T-helper 1 cell treated with Interleukin-12 subunit alpha and Interleukin-12 subunit beta and Interleukin-4 antibody, amounts not matched to agents 30 ng/mL and 1 ng/mL, for 36 hours (primary cell): ENCODE measurements around the gene INHBA. TPM values are rescaled to one million over a fixed set of nuclear protein-coding genes. Genes with fewer than 3 reads are reported as not detected.

ENCODE experiments used
- intact Hi-C: fragments of 100-400 bp; cut with micrococcal nuclease; formaldehyde crosslinking; loops from one replicate; pipeline ENCODE4 v1.15.1; 2024
- total RNA-seq: library from RNA; stranded (reverse); gene quantifications from 2 replicates; pipeline ENCODE4 v1.2.3, GENCODE V29; 2022

Gene INHBA
- total RNA-seq, 1 donor from 2014 or later: 0.54 TPM

DNA sequence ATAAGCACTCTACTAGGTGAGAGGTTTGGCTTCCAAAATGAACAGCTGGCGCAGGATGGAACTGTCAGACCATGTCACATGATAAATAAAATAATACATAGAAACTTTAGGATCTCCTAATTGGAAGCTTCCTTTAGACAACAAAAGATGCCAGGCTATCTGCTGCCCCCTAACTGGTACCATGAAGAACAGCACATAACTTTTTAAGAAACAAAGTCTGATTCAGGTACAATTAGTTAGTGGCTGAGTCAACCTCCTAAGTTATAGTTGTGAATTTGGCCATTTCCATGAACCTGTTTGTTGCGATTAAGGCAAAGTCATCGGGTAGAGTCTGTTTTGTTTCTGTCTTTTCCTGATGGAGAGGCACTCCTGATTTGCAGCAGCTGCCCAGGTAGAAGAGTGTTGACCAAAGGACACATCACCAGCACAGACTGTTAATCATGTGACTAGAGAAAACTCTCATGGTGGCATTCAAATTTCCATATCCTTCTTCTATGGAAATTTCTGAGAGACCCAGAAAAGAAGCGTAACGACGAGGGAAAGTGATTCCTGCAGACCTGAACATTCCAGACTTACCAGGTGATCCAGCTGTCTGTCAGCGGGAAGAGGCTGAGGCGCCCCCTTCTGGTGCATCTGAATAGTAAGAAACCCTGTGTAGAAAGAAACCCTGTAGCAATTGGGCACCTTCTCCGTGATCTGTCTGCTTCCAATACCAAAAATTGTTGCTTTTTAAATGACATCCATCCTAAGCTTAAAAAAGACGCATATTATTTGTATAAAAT is 8.6 kb upstream of the INHBA start:
- intact Hi-C loops: no loop called here

GRCh38 chr7:41710838-41711237 is 7.9 kb upstream of the INHBA start:
- intact Hi-C loops: no loop called here

- intact Hi-C loops: loop anchor here (5.0 kb wide), 1 partner anchor 173 kb away; no protein-coding TSS in a partner anchor
Observed at GRCh38 chr7:41709621-41710020, 6.7 kb upstream of the INHBA start.

DNA sequence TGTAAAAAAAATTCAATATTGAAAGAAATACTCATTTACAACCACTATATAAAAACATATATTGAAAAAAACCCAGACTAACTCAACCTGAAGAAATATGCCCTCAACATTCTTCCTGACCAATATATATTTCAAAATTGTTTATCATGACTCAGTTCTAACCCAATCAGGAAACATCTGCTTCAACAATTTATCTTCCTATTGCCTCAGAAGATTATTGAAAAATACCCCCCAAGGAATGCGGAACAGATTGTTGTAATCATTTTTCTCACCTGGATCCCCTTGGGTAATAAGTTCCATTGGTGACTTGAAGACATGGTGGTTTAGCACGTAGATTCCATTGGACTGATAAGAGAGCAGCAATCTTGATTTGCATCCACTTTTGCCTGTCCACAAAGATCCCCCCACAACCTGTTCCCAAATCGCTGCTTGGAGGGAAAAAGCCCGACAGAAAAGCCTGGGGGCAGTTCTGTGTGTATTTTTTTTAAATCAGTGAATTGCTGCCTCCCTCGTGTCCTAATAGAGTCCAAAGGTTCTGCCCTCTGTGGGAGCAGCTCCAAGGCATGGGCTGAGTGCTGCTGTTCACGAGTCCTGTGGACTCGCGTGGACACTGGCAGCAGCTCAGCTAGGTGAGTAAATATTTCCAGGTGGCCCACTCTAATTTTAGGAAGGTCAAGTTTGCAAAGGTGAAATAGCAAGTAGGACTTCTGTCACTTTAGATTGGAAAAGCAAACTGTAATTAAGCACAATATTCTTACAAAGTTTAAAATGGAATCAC is 5.9 kb upstream of the INHBA start:
- intact Hi-C loops: loop anchor here (5.0 kb wide), 1 partner anchor 174 kb away; no protein-coding TSS in a partner anchor

GRCh38 chr7:41706228-41706930 is 3.5 kb upstream of the INHBA start:
- intact Hi-C loops: loop anchor here (5.0 kb wide), 1 partner anchor 176 kb away; no protein-coding TSS in a partner anchor

GRCh38 chr7:41705109-41705901 is 2.4 kb upstream of the INHBA start:
- intact Hi-C loops: loop anchor here (1.0 to 5.0 kb wide), 3 partner anchors 177 to 1473 kb away; no protein-coding TSS in a partner anchor

DNA sequence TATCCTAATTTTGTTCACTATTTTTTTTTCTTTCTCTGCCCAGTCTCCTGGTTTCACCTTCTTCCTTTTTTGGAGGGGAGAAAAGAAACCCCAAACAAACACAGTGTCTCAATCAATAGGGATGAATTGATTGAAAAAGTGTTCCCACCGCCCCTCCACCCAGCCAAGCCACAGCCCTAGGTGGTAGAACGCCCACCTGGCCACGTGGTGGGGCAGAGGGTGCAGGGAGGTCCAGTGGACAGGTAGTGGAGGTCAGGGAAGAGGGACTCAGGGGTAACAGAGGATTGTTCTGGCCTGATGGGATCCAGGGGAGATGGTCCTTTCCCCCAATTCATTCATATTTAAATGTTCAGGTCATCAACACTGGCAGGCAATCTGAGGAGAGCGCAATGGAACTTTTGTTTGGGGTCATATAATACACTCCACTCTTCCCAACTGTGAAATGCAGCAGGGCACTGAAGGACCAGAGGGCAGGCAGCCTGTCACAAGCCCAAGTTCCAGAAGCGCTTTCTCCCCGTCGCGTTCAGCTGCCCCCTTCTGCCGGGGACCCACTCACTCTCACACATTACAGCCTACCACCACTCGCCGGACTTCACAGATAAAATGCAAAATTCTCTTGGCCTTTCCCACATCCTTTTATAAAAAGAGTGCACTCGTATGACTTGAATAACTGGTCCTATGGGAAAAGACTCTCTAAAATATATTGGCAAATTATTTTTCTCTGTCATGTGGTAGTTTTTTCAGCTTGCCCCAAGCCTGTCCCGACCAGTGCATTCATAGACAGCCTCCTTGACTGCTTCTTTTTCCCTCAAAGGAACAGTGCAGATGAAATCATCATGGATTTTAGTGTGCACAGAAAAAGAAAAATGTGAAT is 1.6 kb downstream of the INHBA start:
- intact Hi-C loops: no loop called here

- intact Hi-C loops: no loop called here
Observed at GRCh38 chr7:41700044-41700471, 2.8 kb downstream of the INHBA start.

DNA sequence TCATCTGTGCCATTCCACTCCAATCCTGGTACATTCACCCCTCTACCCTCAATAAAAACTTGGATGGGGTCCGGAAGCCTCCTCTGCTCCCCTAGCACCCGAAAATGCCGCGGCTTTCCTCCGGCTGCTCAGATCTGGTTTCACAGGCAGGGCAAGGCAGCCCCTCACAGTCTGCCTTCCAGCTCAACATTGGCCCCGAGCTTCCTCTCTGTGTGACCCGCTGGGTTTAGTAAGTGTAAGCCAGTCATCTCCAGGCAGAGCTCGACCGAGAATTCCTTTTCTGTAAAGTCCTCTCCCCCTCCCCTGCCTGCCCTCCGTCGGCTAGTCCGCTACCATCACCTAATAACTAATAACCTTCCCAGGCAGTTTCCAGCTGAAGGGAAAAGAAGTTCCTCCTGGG is 3.4 kb downstream of the INHBA start:
- intact Hi-C loops: loop anchor here (5.0 kb wide), 1 partner anchor 67 kb away; no protein-coding TSS in a partner anchor

DNA sequence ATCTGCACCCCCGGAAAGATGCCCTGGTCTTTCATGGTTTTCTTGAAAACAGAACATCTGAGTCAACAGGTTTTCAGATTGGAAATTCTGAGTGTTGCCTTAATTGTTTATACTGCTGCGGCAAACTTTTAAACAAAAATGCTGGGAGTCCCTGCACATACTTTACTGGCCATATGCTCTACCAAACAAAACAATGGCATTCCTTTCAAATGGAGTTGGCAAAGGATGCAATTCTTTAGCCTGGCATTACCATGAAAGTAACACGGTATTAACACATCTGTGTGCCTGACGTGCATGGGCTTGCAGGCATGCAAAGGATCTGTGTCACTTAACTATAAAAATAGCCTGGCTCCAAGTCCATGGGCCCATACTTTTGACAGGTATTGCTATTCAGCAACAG is 4.2 kb downstream of the INHBA start:
- intact Hi-C loops: loop anchor here (5.0 kb wide), 1 partner anchor 66 kb away; no protein-coding TSS in a partner anchor

GRCh38 chr7:41698114-41698513 is 4.8 kb downstream of the INHBA start:
- intact Hi-C loops: loop anchor here (5.0 kb wide), 1 partner anchor 66 kb away; no protein-coding TSS in a partner anchor

DNA sequence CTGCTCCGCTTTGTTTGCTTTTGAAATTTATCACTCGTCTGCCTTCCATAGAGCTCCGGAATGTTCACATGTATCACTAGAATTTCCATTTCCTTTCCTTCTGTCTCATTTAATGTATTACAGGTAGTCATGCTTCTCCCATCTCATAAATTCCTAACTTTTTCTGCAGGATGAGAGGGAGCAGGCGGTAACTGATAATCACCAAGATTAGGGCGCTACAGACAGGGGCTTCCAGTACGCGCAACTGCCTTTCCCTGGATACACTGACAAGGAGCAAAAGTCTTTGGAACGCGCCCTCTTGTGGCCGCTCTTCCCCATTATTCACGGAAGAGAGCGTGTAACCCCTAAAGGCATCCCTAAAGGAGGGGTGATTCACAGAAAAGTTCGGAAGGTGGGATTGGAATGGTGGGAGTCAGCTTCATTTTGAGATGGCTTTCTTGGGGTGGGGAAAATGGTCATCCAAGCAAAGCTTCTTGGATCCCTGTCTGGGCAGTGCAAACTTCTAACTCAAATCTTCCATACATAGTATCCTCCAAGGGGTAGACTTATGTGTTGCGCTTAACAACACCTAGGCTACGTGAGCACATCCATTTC is 6.5 kb downstream of the INHBA start:
- intact Hi-C loops: loop anchor here (2.0 to 5.0 kb wide), 2 partner anchors 64 to 1368 kb away; no protein-coding TSS in a partner anchor

DNA sequence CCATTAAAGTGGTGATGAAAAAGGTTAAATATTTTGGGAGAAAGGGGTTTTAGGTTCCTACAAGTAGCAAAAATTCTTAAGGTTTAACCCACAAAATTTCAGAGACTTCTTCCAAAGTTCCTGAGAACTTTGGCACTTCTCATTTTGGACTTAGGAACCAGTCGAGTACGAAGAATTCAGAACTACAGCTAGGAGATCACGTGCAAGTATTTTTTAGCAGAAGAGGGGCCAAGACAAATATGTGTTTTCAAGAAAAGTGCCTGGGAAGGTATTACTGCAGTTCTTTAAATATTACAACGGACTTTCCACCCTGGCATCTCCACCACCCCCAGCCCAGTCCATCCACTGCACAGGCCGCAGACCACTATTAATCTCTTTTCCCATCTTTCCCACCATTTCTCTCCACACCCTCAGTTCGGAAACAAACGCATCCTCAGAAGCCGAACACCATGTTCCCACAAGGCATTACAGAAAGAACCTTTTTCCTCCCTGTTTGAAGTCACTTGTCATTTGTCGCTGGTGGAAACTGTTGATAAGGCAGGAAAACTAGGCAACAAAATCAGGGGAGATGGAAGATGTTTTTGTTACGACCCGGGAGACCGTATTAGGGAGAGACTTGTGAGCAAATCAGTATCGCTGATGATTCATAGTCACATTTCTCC is 7.1 kb downstream of the INHBA start:
- intact Hi-C loops: loop anchor here (2.0 to 5.0 kb wide), 2 partner anchors 63 to 1367 kb away; no protein-coding TSS in a partner anchor

DNA sequence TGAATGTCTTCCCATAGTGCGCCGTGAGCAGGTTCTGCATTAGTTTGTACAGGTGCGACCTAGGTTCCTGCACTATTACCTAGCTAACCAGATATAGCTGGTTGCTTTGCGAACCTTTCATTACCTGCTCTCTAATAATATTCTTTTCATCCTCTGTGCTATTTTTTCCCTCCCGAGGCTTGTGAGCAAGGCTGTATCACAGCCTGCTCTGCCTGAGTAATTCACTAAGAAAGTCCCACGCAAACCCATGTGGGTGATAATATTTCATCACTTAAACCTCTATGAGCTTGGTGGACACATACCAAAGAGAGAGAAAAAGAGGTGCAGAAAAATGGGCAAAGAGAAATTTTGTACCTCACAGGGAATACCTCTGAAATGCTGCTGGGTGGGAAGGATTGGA is 8.4 kb downstream of the INHBA start:
- intact Hi-C loops: no loop called here

GRCh38 chr7:41693150-41693997 is 9.5 kb downstream of the INHBA start:
- intact Hi-C loops: no loop called here

DNA sequence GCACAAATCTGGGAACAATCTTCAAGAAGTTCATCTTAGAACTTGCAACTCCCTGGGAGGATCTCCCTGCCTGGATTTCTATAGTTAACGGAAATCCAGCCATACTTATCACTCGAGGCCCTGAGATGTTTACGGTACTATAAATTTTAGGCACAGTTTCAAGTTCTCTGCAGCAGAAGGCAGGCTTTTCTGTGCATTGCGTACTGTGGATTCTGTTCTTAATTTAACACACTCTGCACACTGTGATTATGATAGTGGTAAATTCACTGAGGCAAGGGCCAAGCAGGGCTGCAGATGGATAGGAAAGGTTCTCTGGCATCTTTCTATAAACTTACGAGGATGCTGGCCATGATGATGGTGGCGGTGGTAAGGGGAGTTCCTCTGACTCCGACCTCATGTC is 10.6 kb downstream of the INHBA start:
- intact Hi-C loops: no loop called here
